H1 (cell line): ENCODE results near the gene SH2B2. TPM values are rescaled to one million over a fixed set of nuclear protein-coding genes. Genes with fewer than 3 reads are reported as not detected.

ENCODE experiments used
- CTCF ChIA-PET: fragments of 300-600 bp; sonication (Branson Sonifier 250); formaldehyde crosslinking; loops from one replicate; lab custom pipeline; 2021; ENCODE audit not compliant: partially characterized antibody; lab: Charles Lee
- POLR2A ChIA-PET: fragments of 300-600 bp; sonication (Branson Sonifier 250); formaldehyde crosslinking; loops from one replicate; lab custom pipeline; 2021; ENCODE audit warnings: inconsistent platforms; ENCODE audit not compliant: partially characterized antibody; lab: Charles Lee
- DNase-seq, 2 experiments: peaks; one replicate each; pipeline versions ENCODE4 v3.0.0 to v3.0.0-alpha.2; 2010 to 2022; ENCODE audit warnings: low spot score in 2 of 2, low read depth in 1 of 2, mixed read lengths in 1 of 2
- FAIRE-seq: peaks from 2 replicates; lab custom pipeline; 2011; peaks lifted over from hg19 to GRCh38; lab: Jason Lieb, UNC
- H2AFZ ChIP-seq: 2 replicates; pipeline ENCODE4 v1.8.1; 2012; ENCODE audit warnings: low read length, inconsistent platforms
- H2AK5ac ChIP-seq: 2 replicates; pipeline ENCODE4 v1.6.1; 2013; ENCODE audit warnings: low read depth, low read length
- H2BK120ac ChIP-seq: replicated peaks from 2 replicates; pipeline ENCODE3; 2013; ENCODE audit warnings: low read depth, low read length, inconsistent platforms
- H2BK12ac ChIP-seq: 2 replicates; pipeline ENCODE4 v1.6.1; 2013; ENCODE audit warnings: low read depth, low read length
- H2BK15ac ChIP-seq: 2 replicates; pipeline ENCODE4 v1.6.1; 2013; ENCODE audit warnings: low read length
- H2BK20ac ChIP-seq: 2 replicates; pipeline ENCODE4 v1.6.1; 2013; ENCODE audit warnings: low read length
- H2BK5ac ChIP-seq: 2 replicates; pipeline ENCODE4 v1.6.1; 2013; ENCODE audit warnings: low read depth, low read length
- H3K14ac ChIP-seq: 2 replicates; pipeline ENCODE4 v1.6.1; 2013; ENCODE audit warnings: inconsistent platforms; ENCODE audit not compliant: insufficient read length
- H3K18ac ChIP-seq: 2 replicates; pipeline ENCODE4 v1.6.1; 2013; ENCODE audit warnings: low read length; ENCODE audit errors: extremely low read depth
- H3K23ac ChIP-seq: 2 replicates; pipeline ENCODE4 v1.6.1; 2013; ENCODE audit warnings: inconsistent platforms; ENCODE audit not compliant: insufficient read length
- H3K23me2 ChIP-seq: 2 replicates; pipeline ENCODE4 v1.6.1; 2013; ENCODE audit warnings: low read depth, low read length
- H3K27ac ChIP-seq: 2 replicates; pipeline ENCODE4 v1.6.1; 2011; ENCODE audit warnings: low read depth, low read length, inconsistent platforms
- H3K27me3 ChIP-seq, 4 experiments: replicated peaks in 1 of 4; 1 replicate in 1 of 4; 2 replicates in 3 of 4; pipeline versions ENCODE4 v1.6.1 to v1.8.1; 2011 to 2013; ENCODE audit warnings: low read length in 3 of 4, mild to moderate bottlenecking in 3 of 4, inconsistent platforms in 2 of 4, mixed read lengths in 2 of 4, moderate library complexity in 1 of 4; ENCODE audit not compliant: control insufficient read depth in 3 of 4, insufficient read depth in 3 of 4; ENCODE audit errors: extremely low read depth in 1 of 4
- H3K36me3 ChIP-seq, 4 experiments: 2 replicates each; pipeline versions ENCODE4 v1.6.1 to v1.8.1; 2011 to 2013; ENCODE audit warnings: mild to moderate bottlenecking in 4 of 4, low read length in 3 of 4, moderate library complexity in 2 of 4, control low read depth in 1 of 4, inconsistent platforms in 1 of 4; ENCODE audit not compliant: insufficient read depth in 4 of 4, control insufficient read depth in 2 of 4
- H3K4ac ChIP-seq: replicated peaks from 2 replicates; pipeline ENCODE3; 2013; ENCODE audit warnings: low read length, low read depth, mixed read lengths, inconsistent platforms; ENCODE audit not compliant: insufficient read length
- H3K4me1 ChIP-seq, 4 experiments: replicated peaks in 1 of 4; 1 replicate in 1 of 4; 2 replicates in 3 of 4; pipeline versions ENCODE4 v1.6.1 to v1.8.1; 2011 to 2013; ENCODE audit warnings: low read length in 3 of 4, inconsistent platforms in 2 of 4, mixed read lengths in 1 of 4; ENCODE audit not compliant: insufficient read depth in 4 of 4, control insufficient read depth in 3 of 4
- H3K4me2 ChIP-seq, 2 experiments: 2 replicates each; pipeline versions ENCODE4 v1.6.1 to v1.8.1; 2011 to 2013; ENCODE audit warnings: low read depth in 2 of 2, low read length in 2 of 2, control low read depth in 1 of 2, inconsistent platforms in 1 of 2, mild to moderate bottlenecking in 1 of 2; ENCODE audit not compliant: insufficient read depth in 1 of 2
- H3K4me3 ChIP-seq, 4 experiments: fragments of 200-600, 300-600 bp in 1 of 4; sonication (generic), shearing (Covaris generic), sonication (Bioruptor Twin) in 1 of 4; 2 replicates each; pipeline versions ENCODE4 v1.5.1 to v1.8.1; 2011 to 2016; ENCODE audit warnings: low read length in 4 of 4, low read depth in 3 of 4, control low read depth in 2 of 4, inconsistent platforms in 2 of 4, mild to moderate bottlenecking in 2 of 4, mixed read lengths in 1 of 4, moderate library complexity in 1 of 4; ENCODE audit not compliant: insufficient read depth in 2 of 4; ENCODE audit errors: extremely low read depth in 1 of 4
- H3K56ac ChIP-seq: replicated peaks from 2 replicates; pipeline ENCODE3; 2013; ENCODE audit warnings: low read depth, mild to moderate bottlenecking, mixed read lengths, low read length, inconsistent platforms; ENCODE audit not compliant: insufficient read length
- H3K79me1 ChIP-seq: 2 replicates; pipeline ENCODE4 v1.6.1; 2013; ENCODE audit warnings: low read depth, low read length, control low read depth
- H3K79me2 ChIP-seq, 2 experiments: 2 replicates each; pipeline versions ENCODE4 v1.6.1 to v1.8.1; 2012 to 2013; ENCODE audit warnings: low read length in 2 of 2, mild to moderate bottlenecking in 2 of 2, inconsistent platforms in 1 of 2; ENCODE audit not compliant: insufficient read depth in 2 of 2, control insufficient read depth in 1 of 2
- H3K9ac ChIP-seq, 4 experiments: replicated peaks in 1 of 4; 1 replicate in 1 of 4; 2 replicates in 3 of 4; pipeline versions ENCODE4 v1.6.1 to v1.8.1; 2011 to 2013; ENCODE audit warnings: low read depth in 3 of 4, low read length in 3 of 4, control low read depth in 2 of 4, mild to moderate bottlenecking in 2 of 4, moderate library complexity in 2 of 4, inconsistent platforms in 1 of 4; ENCODE audit errors: extremely low read depth in 1 of 4
- H3K9me3 ChIP-seq, 2 experiments: 2 replicates each; pipeline versions ENCODE4 v1.6.1 to v1.8.1; 2012 to 2013; ENCODE audit warnings: mild to moderate bottlenecking in 2 of 2, moderate library complexity in 2 of 2, control low read depth in 1 of 2, inconsistent platforms in 1 of 2, low read depth in 1 of 2, low read length in 1 of 2, mixed read lengths in 1 of 2; ENCODE audit not compliant: insufficient read depth in 2 of 2
- H4K20me1 ChIP-seq, 2 experiments: replicated peaks in 1 of 2; 2 replicates each; pipeline versions ENCODE3 to v1.8.1; 2011 to 2013; ENCODE audit warnings: inconsistent platforms in 2 of 2, low read length in 2 of 2, mild to moderate bottlenecking in 1 of 2; ENCODE audit not compliant: insufficient read depth in 2 of 2, control insufficient read depth in 1 of 2
- H4K5ac ChIP-seq: 2 replicates; pipeline ENCODE4 v1.6.1; 2013; ENCODE audit warnings: low read length, low read depth, mixed read lengths, inconsistent platforms; ENCODE audit not compliant: insufficient read length
- H4K8ac ChIP-seq: 2 replicates; pipeline ENCODE4 v1.8.0; 2013; ENCODE audit warnings: mild to moderate bottlenecking, moderate library complexity, low read length, inconsistent platforms; ENCODE audit not compliant: insufficient read depth; ENCODE audit errors: extremely low read depth
- H4K91ac ChIP-seq: replicated peaks from 2 replicates; pipeline ENCODE3; 2013; ENCODE audit warnings: low read length, mixed read lengths, inconsistent platforms; ENCODE audit not compliant: insufficient read length
- FOSL1 ChIP-seq: IDR thresholded peaks from 2 replicates; pipeline ENCODE4 v1.6.1; 2011; ENCODE audit warnings: mild to moderate bottlenecking, low read depth, low read length, moderate library complexity; ENCODE audit not compliant: insufficient read depth
- GTF2F1 ChIP-seq: IDR thresholded peaks from 2 replicates; pipeline ENCODE4 v1.6.1; 2012; ENCODE audit warnings: low read depth, low read length, improper control_type of control experiment, borderline replicate concordance
- HDAC2 ChIP-seq, 2 experiments: fragments of 300-600 bp in 1 of 2; sonication (generic) in 1 of 2; IDR thresholded peaks; 2 replicates each; pipeline ENCODE4 v1.6.1; 2011 to 2012; ENCODE audit warnings: low read depth in 2 of 2, low read length in 2 of 2, mild to moderate bottlenecking in 2 of 2, moderate library complexity in 2 of 2, borderline replicate concordance in 1 of 2, inconsistent platforms in 1 of 2
- RBBP5 ChIP-seq: IDR thresholded peaks from 2 replicates; pipeline ENCODE4 v1.7.1; 2012; ENCODE audit warnings: low read depth, mild to moderate bottlenecking, inconsistent platforms, low read length, moderate library complexity, borderline replicate concordance
- SP1 ChIP-seq: IDR thresholded peaks from 2 replicates; pipeline ENCODE4 v1.6.1; 2011; ENCODE audit warnings: low read depth, low read length
- SP4 ChIP-seq: IDR thresholded peaks from 2 replicates; pipeline ENCODE4 v1.6.1; 2012; ENCODE audit warnings: low read length, inconsistent platforms
- TAF1 ChIP-seq: IDR thresholded peaks from 2 replicates; pipeline ENCODE4 v1.6.1; 2011; ENCODE audit warnings: mild to moderate bottlenecking, low read depth, low read length
- YY1 ChIP-seq: IDR thresholded peaks from 2 replicates; pipeline ENCODE4 v1.6.1; 2011; ENCODE audit warnings: low read depth, mild to moderate bottlenecking, low read length
- WGBS, 2 experiments: shearing (Covaris generic) in 1 of 2; methylation state at CpG; one replicate each; pipeline versions ENCODE4 v1.1.6 to v1.1.7; 2013 to 2015; ENCODE audit warnings: low lambda C conversion rate in 2 of 2, mixed read lengths in 2 of 2, inconsistent platforms in 1 of 2, low coverage in 1 of 2, missing lambda C conversion rate in 1 of 2; ENCODE audit not compliant: insufficient replicate concordance in 2 of 2, insufficient coverage in 1 of 2, insufficient read length in 1 of 2; ENCODE audit errors: extremely low coverage in 1 of 2, missing lambda C conversion rate in 1 of 2; 5-methylcytosine and 5-hydroxymethylcytosine counted together
- polyA plus RNA-seq, 7 experiments: library from polyadenylated mRNA; depleted of rRNA in 3 of 7; stranded (reverse) in 5 of 7; unstranded in 2 of 7; fragments of >200 nt in 5 of 7; fragments of 200-250 nt in 2 of 7; gene quantifications; 1 replicate in 5 of 7; 2 replicates in 1 of 7; 4 replicates in 1 of 7; pipeline versions ENCODE4 v1.2.1 to v1.2.3, GENCODE V29; 2011 to 2013; ENCODE audit warnings: missing spikeins in 2 of 7, mixed read lengths in 2 of 7
- total RNA-seq: library from RNA; stranded (reverse); fragmentation: NEBNext Ultra II Directional; extraction: Animal tissue kit (Norgen Biotek cat#: 25700); gene quantifications from 2 replicates; pipeline ENCODE4 v1.2.1, GENCODE V29; 2021
- TF ChIP-seq, protein P1 (sequence below): IDR thresholded peaks from 2 replicates; pipeline ENCODE4 v1.6.1; 2012; ENCODE audit warnings: inconsistent platforms
- TF ChIP-seq, protein P2 (sequence below), 3 experiments: IDR thresholded peaks; 1 replicate in 2 of 3; 2 replicates in 1 of 3; pipeline versions ENCODE4 v1.5.1 to v1.6.1; 2011; ENCODE audit warnings: low read length in 3 of 3, mild to moderate bottlenecking in 3 of 3, inconsistent platforms in 2 of 3, low read depth in 1 of 3, moderate library complexity in 1 of 3; ENCODE audit not compliant: insufficient read depth in 1 of 3; ENCODE audit errors: control extremely low read depth in 1 of 3

Gene SH2B2
- total and polyA plus RNA-seq, 2 of the 8 experiments (the other 6 are each of a cell fraction or from before 2014, with no cell fraction given) = 11.5 to 18.7 TPM

DNA sequence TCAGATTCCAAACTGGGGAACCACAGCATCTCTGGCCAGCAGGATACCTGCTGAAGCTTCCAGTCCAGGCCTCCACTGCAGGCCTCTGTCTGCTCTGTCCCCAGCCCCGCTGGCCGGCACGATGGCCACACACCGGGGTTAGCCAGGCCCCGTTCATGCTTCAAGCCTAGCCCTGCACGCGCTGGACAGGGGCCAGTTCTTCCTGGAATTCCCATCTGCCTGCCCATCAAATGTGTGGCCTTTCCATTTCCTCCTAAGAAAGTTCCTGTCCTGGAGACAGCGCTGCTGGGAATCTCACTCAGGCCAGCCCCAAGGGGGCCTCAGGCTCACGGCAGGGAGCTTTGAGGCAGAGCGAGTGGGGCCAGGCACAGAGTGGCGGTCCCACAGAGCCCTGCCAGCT is 18.0 kb downstream of the SH2B2 start:
- peaks cover 0 to 5% (median 0%) of the 10 kb centered on the region in 4 experiments; a peak in 2 of 8 replicates for H3K36me3 ChIP-seq
- H2BK15ac ChIP-seq = no peak overlapping the region
- H3K79me2 ChIP-seq = no peaks in the 10 kb centered on the region; a peak in 1 of 4 replicates
- no peak overlapping the region; the same call in 1 of the 2 replicates for H4K8ac ChIP-seq
- H2BK120ac ChIP-seq = no peak overlapping the region
- H2AFZ ChIP-seq = no peak overlapping the region
- H4K5ac ChIP-seq = no peak overlapping the region
- H3K56ac ChIP-seq = no peak overlapping the region
- H3K23me2 ChIP-seq = peaks cover 2% of the 10 kb centered on the region; the same call in 1 of the 2 replicates
- no peaks in the 10 kb centered on the region; a peak in 1 of 4 replicates for H3K9me3 ChIP-seq
- H3K18ac ChIP-seq = no peak overlapping the region
- H3K4me2 ChIP-seq = no peak overlapping the region
- H3K4ac ChIP-seq = no peak overlapping the region
- CTCF ChIA-PET = interaction anchor here (0.6 to 12.9 kb wide), 7 partner anchors 9 to 702 kb away, joined by 3 to 134 read pairs (median 3); no protein-coding TSS in a partner anchor
- DNase-seq (no peak), FAIRE-seq (no peak)
- peak overlapping the region; percentile 66; the same call in 1 of the 2 replicates for H2BK5ac ChIP-seq
- peaks cover 5 to 19% (median 11%) of the 10 kb centered on the region in 4 experiments for H3K4me1 ChIP-seq
- 94% methylated on average over 11 of the region's 11 CpGs; no CpG with 5 or more reads in 1 of the 2 experiments for WGBS, 2 experiments
- H2AK5ac ChIP-seq = 0 out of 2 replicates have a peak overlapping the region, but pooled peaks have one; percentile 80
- H3K27ac ChIP-seq = no peak overlapping the region
- H4K20me1 ChIP-seq = peaks cover 4 to 5% of the 10 kb centered on the region in 2 experiments
- POLR2A ChIA-PET = interaction anchor here (1.1 to 1.3 kb wide), 2 partner anchors 10 to 91 kb away, joined by 4 to 7 read pairs; partner anchors contain the start of gene PRKRIP1
- no peak overlapping the region for H3K14ac ChIP-seq
- no peak overlapping the region for H3K23ac ChIP-seq
- H3K9ac ChIP-seq = no peak overlapping the region
- no peak overlapping the region for H2BK12ac ChIP-seq
- no peak overlapping the region for H2BK20ac ChIP-seq
- H4K91ac ChIP-seq = no peak overlapping the region
- peaks cover 0 to 7% (median 2%) of the 10 kb centered on the region in 4 experiments; a peak in 4 of 7 replicates for H3K27me3 ChIP-seq
- no peaks in the 10 kb centered on the region for H3K79me1 ChIP-seq
- no peak overlapping the region for H3K4me3 ChIP-seq
- no peak for TF ChIP-seq RBBP5
- no peak for TF ChIP-seq HDAC2 (IDR thresholded peaks at IDR 0.05; ENCODE audit: borderline replicate concordance in 1 of 2, low read depth in 2 of 2, low read length in 2 of 2)
- no peak for TF ChIP-seq SP4
- no peak for TF ChIP-seq FOSL1
- TF ChIP-seq YY1 = no peak
- TF ChIP-seq, protein P1, sequence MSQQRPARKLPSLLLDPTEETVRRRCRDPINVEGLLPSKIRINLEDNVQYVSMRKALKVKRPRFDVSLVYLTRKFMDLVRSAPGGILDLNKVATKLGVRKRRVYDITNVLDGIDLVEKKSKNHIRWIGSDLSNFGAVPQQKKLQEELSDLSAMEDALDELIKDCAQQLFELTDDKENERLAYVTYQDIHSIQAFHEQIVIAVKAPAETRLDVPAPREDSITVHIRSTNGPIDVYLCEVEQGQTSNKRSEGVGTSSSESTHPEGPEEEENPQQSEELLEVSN = no peak
- no peak for TF ChIP-seq GTF2F1
- TF ChIP-seq, protein P2, sequence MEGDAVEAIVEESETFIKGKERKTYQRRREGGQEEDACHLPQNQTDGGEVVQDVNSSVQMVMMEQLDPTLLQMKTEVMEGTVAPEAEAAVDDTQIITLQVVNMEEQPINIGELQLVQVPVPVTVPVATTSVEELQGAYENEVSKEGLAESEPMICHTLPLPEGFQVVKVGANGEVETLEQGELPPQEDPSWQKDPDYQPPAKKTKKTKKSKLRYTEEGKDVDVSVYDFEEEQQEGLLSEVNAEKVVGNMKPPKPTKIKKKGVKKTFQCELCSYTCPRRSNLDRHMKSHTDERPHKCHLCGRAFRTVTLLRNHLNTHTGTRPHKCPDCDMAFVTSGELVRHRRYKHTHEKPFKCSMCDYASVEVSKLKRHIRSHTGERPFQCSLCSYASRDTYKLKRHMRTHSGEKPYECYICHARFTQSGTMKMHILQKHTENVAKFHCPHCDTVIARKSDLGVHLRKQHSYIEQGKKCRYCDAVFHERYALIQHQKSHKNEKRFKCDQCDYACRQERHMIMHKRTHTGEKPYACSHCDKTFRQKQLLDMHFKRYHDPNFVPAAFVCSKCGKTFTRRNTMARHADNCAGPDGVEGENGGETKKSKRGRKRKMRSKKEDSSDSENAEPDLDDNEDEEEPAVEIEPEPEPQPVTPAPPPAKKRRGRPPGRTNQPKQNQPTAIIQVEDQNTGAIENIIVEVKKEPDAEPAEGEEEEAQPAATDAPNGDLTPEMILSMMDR (IDR thresholded peaks at IDR 0.05; ENCODE audit: control extremely low read depth in 1 of 3, insufficient read depth in 1 of 3, low read depth in 1 of 3, low read length in 3 of 3) = no peak
- no peak for TF ChIP-seq TAF1
- TF ChIP-seq SP1 = no peak
